OCI-LY7 (cell line): ENCODE data around the gene PPEF2. TPM values are rescaled to one million over a fixed set of nuclear protein-coding genes. Genes with fewer than 3 reads are reported as not detected.

Source experiments
- BruUV-seq: library from RNA; stranded (reverse); fragments of 400-500 nt; replicated peaks from 2 replicates; lab custom pipeline; 2021; lab: Mats Ljungman, UMichigan
- CTCF ChIA-PET: fragments of 300-600 bp; sonication (Branson Sonifier 250); formaldehyde crosslinking; loops from one replicate; lab custom pipeline; 2022; ENCODE audit warnings: antibody characterized with exemption; ENCODE audit not compliant: unreplicated experiment; lab: Charles Lee
- POLR2A ChIA-PET: fragments of 300-600 bp; sonication (Branson Sonifier 250); formaldehyde crosslinking; loops from one replicate; lab custom pipeline; 2022; ENCODE audit warnings: antibody characterized with exemption; lab: Charles Lee
- DNase-seq: peaks from one replicate; pipeline ENCODE4 v3.0.0-alpha.2; 2015; ENCODE audit warnings: low spot score
- H2AFZ ChIP-seq: fragments of 200-600 bp; sonication (generic), shearing (Covaris generic); 2 replicates; pipeline ENCODE4 v1.6.1; 2014; ENCODE audit warnings: mild to moderate bottlenecking, antibody characterized with exemption, low read length, moderate library complexity
- H3K27ac ChIP-seq: fragments of 200-600 bp; sonication (generic); 2 replicates; pipeline ENCODE4 v1.5.1; 2014; ENCODE audit warnings: mixed run types, low read depth, mild to moderate bottlenecking, moderate library complexity, low read length, inconsistent platforms; ENCODE audit not compliant: poor library complexity, severe bottlenecking
- H3K36me3 ChIP-seq: fragments of 200-600 bp; sonication (generic); 2 replicates; pipeline ENCODE4 v1.6.1; 2014; ENCODE audit warnings: mild to moderate bottlenecking, antibody characterized with exemption, low read length, moderate library complexity, mixed read lengths; ENCODE audit not compliant: insufficient read depth
- H3K4me1 ChIP-seq: fragments of 200-600 bp; sonication (generic); 2 replicates; pipeline ENCODE4 v1.5.1; 2014; ENCODE audit warnings: mild to moderate bottlenecking, low read length; ENCODE audit not compliant: insufficient read depth, poor library complexity, severe bottlenecking
- H3K4me2 ChIP-seq: fragments of 200-600 bp; sonication (generic); 2 replicates; pipeline ENCODE4 v1.6.1; 2014; ENCODE audit warnings: mild to moderate bottlenecking, low read length
- H3K4me3 ChIP-seq: fragments of 200-600 bp; sonication (generic); 2 replicates; pipeline ENCODE4 v1.5.1; 2014; ENCODE audit warnings: mild to moderate bottlenecking, low read depth, low read length; ENCODE audit not compliant: poor library complexity, severe bottlenecking
- H3K79me2 ChIP-seq: fragments of 200-600 bp; sonication (generic); 2 replicates; pipeline ENCODE4 v1.6.1; 2016; ENCODE audit warnings: low read depth, mild to moderate bottlenecking, low read length, moderate library complexity, mixed read lengths; ENCODE audit not compliant: insufficient read depth
- H3K9me2 ChIP-seq: fragments of 200-600 bp; sonication (generic); 2 replicates; pipeline ENCODE4 v1.6.1; 2016; ENCODE audit warnings: mild to moderate bottlenecking, low read length, mixed read lengths; ENCODE audit not compliant: insufficient read depth
- H3K9me3 ChIP-seq: fragments of 200-600 bp; sonication (generic); 2 replicates; pipeline ENCODE4 v1.6.1; 2014; ENCODE audit warnings: mild to moderate bottlenecking, mixed run types, low read length, mixed read lengths
- H4K20me1 ChIP-seq: fragments of 200-600 bp; sonication (generic); 2 replicates; pipeline ENCODE4 v1.6.1; 2014; ENCODE audit warnings: mild to moderate bottlenecking, antibody characterized with exemption, low read length, moderate library complexity, mixed read lengths; ENCODE audit not compliant: insufficient read depth
- EZH2phosphoT487 ChIP-seq: fragments of 200-600 bp; sonication (generic); IDR thresholded peaks from 2 replicates; pipeline ENCODE4 v1.6.1; 2018; ENCODE audit warnings: low read depth, borderline replicate concordance, mild to moderate bottlenecking, mixed run types, antibody characterized with exemption, low read length, moderate library complexity, mixed read lengths
- intact Hi-C: fragments of 100-400 bp; cut with micrococcal nuclease; formaldehyde crosslinking; loops from one replicate; pipeline ENCODE4 v1.10.0; 2022; ENCODE audit not compliant: unreplicated experiment
- total RNA-seq, 2 experiments: library from RNA; depleted of rRNA in 1 of 2; stranded (reverse); fragments of >200 nt in 1 of 2; shearing (Covaris generic) in 1 of 2; gene quantifications; 2 replicates each; pipeline ENCODE4 v1.2.3, GENCODE V29; 2014 to 2022
- TF ChIP-seq, protein P1 (sequence below): fragments of 200-600 bp; sonication (generic); conservative IDR thresholded peaks from 2 replicates; pipeline ENCODE4 v1.5.1; 2014; ENCODE audit warnings: mild to moderate bottlenecking, antibody characterized with exemption, low read length, moderate library complexity, mixed read lengths

The PPEF2 gene
- total RNA-seq, 2 experiments from 2014 or later, result 0.42 TPM; not detected in 1

DNA sequence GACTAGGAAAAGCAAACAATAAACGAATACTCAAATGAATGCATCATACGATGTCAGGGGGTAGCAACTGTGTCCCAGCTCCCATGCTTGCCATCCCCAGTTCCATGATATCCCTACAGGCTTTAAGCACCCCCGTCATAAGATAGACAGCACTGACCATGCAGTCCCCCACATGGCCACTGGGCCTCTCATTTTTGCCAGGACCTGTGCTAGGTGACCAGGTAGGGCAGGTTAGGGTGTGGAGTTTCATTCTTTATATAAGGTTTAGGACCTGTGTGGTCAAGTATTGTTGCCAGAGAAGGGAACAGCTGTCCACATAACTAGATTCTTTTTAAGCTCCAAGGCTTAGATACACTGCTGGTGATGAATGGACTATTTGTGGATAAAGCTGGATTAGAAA, 9.7 kb downstream of the PPEF2 start:
- Histone ChIP-seq H3K79me2 (no peaks in the 10 kb centered on the region), H2AFZ (no peak overlapping the region), H3K4me3 (no peak overlapping the region), H3K4me1 (no peaks in the 10 kb centered on the region), H4K20me1 (no peaks in the 10 kb centered on the region), H3K4me2 (no peak overlapping the region), H3K9me2 (no peaks in the 10 kb centered on the region), H3K27ac (no peak overlapping the region), H3K36me3 (no peaks in the 10 kb centered on the region), H3K9me3 (no peaks in the 10 kb centered on the region)
- CTCF ChIA-PET, result no interaction called here
- no TSS peak for BruUV-seq
- TF ChIP-seq, protein P1, sequence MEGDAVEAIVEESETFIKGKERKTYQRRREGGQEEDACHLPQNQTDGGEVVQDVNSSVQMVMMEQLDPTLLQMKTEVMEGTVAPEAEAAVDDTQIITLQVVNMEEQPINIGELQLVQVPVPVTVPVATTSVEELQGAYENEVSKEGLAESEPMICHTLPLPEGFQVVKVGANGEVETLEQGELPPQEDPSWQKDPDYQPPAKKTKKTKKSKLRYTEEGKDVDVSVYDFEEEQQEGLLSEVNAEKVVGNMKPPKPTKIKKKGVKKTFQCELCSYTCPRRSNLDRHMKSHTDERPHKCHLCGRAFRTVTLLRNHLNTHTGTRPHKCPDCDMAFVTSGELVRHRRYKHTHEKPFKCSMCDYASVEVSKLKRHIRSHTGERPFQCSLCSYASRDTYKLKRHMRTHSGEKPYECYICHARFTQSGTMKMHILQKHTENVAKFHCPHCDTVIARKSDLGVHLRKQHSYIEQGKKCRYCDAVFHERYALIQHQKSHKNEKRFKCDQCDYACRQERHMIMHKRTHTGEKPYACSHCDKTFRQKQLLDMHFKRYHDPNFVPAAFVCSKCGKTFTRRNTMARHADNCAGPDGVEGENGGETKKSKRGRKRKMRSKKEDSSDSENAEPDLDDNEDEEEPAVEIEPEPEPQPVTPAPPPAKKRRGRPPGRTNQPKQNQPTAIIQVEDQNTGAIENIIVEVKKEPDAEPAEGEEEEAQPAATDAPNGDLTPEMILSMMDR, result no peak
- no peak for TF ChIP-seq EZH2phosphoT487
- no peak for DNase-seq
- POLR2A ChIA-PET, result no interaction called here
- intact Hi-C loops, result no loop called here

DNA sequence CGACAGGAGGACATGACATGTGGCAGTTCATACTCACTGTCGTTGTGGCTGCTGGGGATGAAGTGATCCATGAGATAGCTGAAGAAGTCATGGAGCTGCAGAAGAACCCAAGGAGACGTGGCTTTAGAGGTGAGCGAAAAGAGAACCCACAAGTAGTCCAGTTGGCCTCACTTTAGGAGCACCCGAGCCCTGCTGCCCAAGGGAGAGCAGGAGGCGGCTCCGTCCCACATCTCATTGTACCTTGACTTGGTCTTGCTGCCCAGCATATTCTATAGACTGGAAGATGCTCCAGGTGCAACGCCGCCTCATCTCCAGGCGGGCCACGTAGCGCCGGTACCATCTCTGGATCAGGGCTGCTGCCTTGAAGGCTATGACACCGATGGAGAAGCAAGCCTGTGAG, 10.6 kb downstream of the PPEF2 start:
- no peaks in the 10 kb centered on the region for H3K9me2 ChIP-seq
- no peaks in the 10 kb centered on the region for H3K79me2 ChIP-seq
- ChIA-PET CTCF (no interaction called here), POLR2A (no interaction called here)
- no peaks in the 10 kb centered on the region for H3K4me1 ChIP-seq
- intact Hi-C loops, result no loop called here
- TF ChIP-seq EZH2phosphoT487, result no peak
- TF ChIP-seq, protein P1, result no peak
- H3K36me3 ChIP-seq, result no peaks in the 10 kb centered on the region
- no peaks in the 10 kb centered on the region for H3K9me3 ChIP-seq
- no peaks in the 10 kb centered on the region for H4K20me1 ChIP-seq
- H2AFZ ChIP-seq, result no peak overlapping the region
- no peak for DNase-seq
- H3K4me3 ChIP-seq, result no peak overlapping the region
- no peak overlapping the region for H3K27ac ChIP-seq
- no peak overlapping the region for H3K4me2 ChIP-seq
- no TSS peak for BruUV-seq

DNA sequence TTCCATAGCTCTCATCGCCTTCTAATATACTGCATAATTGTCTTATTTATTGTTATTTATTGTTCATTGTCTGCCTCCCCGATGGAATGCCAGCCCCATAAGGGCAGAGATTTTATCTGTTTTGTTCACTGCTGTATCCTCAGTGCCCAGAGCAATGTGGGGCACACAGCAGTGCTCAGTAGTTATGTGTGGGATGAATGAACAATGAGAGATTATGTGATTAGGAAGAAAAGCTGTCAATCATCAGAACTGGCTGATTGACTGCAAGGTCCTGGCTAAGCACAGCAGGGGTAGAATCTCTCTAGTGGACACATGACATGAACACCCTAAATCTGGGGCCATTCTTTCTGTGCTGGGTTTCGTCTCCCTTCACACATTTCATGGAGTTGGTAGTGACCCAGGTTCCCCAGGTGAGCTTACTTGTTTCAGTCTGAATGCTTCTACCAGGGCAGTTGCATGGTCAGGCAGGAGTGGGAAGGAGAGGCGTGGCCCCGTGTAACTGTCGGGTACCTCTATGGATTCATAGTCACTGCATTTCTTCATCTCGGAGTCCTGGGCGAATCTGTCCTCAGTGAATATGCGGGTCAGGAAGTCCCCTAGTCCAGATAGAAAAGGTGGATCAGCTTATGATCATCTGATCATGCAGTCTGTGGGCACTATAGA, 12.6 kb downstream of the PPEF2 start:
- ChIA-PET CTCF (interaction anchor here (0.8 kb wide), 1 partner anchor 14 kb away, joined by 3 read pairs; no protein-coding TSS in a partner anchor), POLR2A (no interaction called here)
- no peak overlapping the region for H3K4me2 ChIP-seq
- no peaks in the 10 kb centered on the region for H4K20me1 ChIP-seq
- intact Hi-C loops, result no loop called here
- H3K4me1 ChIP-seq, result no peaks in the 10 kb centered on the region
- H3K36me3 ChIP-seq, result no peaks in the 10 kb centered on the region
- H3K79me2 ChIP-seq, result no peaks in the 10 kb centered on the region
- TF ChIP-seq, protein P1, result no peak
- no peak for TF ChIP-seq EZH2phosphoT487
- H2AFZ ChIP-seq, result no peak overlapping the region
- H3K27ac ChIP-seq, result no peak overlapping the region
- no peaks in the 10 kb centered on the region for H3K9me3 ChIP-seq
- DNase-seq, result no peak
- H3K4me3 ChIP-seq, result no peak overlapping the region
- BruUV-seq, result no TSS peak
- no peaks in the 10 kb centered on the region for H3K9me2 ChIP-seq
